ENCODE results near the gene AEBP1. TPM values are rescaled to one million over a fixed set of nuclear protein-coding genes. Genes with fewer than 3 reads are reported as not detected.

AEBP1 gene
- total RNA-seq, 1 experiment from 2014 or later = 49.3 TPM

DNA sequence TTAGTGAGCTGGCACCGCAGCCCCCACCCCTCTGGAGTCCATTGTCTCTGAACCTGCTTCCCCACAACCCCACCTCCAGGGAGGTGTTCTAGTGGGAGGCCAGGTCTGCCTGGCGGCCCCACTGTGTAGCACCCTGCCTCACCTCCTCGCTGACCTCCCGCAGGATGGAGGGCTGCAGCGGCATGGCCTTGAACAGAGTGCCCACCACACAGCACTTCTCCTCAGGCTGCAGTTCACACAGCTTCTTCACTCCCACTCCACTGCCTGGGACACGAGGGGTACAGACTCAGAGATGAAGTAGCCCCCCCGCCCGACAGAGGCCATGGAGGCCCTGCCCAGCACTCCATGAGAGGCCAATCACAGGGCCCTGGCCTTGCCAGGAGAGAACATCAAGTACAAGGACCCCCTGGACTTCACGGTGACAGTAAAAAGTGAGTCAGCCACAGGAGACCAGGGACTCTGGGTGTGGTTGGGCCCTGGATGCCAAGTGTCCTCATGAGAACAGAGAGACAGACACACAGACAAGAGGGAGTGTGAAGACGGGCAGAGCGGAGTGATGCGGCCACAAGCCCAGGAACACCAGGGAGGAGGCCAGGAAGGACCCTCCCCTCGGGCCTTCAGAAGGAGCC lies 13.8 kb downstream of the AEBP1 start:
- no peak overlapping the region for H3K23ac ChIP-seq (ENCODE audit: insufficient read length, low read depth, low read length)
- H3K18ac ChIP-seq (ENCODE audit: insufficient read length, low read depth, low read length) = no peak overlapping the region
- no peaks in the 10 kb centered on the region for H3K4me1 ChIP-seq (ENCODE audit: insufficient read depth, low read length)
- H3K9me3 Mint-ChIP-seq = no peaks in the 10 kb centered on the region
- TF ChIP-seq, protein P1, sequence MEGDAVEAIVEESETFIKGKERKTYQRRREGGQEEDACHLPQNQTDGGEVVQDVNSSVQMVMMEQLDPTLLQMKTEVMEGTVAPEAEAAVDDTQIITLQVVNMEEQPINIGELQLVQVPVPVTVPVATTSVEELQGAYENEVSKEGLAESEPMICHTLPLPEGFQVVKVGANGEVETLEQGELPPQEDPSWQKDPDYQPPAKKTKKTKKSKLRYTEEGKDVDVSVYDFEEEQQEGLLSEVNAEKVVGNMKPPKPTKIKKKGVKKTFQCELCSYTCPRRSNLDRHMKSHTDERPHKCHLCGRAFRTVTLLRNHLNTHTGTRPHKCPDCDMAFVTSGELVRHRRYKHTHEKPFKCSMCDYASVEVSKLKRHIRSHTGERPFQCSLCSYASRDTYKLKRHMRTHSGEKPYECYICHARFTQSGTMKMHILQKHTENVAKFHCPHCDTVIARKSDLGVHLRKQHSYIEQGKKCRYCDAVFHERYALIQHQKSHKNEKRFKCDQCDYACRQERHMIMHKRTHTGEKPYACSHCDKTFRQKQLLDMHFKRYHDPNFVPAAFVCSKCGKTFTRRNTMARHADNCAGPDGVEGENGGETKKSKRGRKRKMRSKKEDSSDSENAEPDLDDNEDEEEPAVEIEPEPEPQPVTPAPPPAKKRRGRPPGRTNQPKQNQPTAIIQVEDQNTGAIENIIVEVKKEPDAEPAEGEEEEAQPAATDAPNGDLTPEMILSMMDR (conservative IDR thresholded peaks at IDR 0.05) = no peak
- H3K79me1 ChIP-seq (ENCODE audit: insufficient read depth, low read depth, low read length, poor library complexity, severe bottlenecking) = peaks cover 2% of the 10 kb centered on the region
- no peaks in the 10 kb centered on the region for H3K27me3 ChIP-seq (ENCODE audit: insufficient read depth, low read length)
- no peak overlapping the region for H4K5ac ChIP-seq (ENCODE audit: insufficient read length, low read depth, low read length)
- H3K14ac ChIP-seq (ENCODE audit: insufficient read depth, low read length) = no peak overlapping the region
- no peak overlapping the region for H2BK15ac ChIP-seq (ENCODE audit: low read depth, low read length)
- WGBS (ENCODE audit: extremely low coverage, insufficient read length, low lambda C conversion rate) = no CpG with 5 or more reads among the region's 13 CpGs
- no peak overlapping the region for H3K27ac ChIP-seq (ENCODE audit: insufficient read length, low read depth, low read length)
- H3K36me3 Mint-ChIP-seq (ENCODE audit: insufficient read depth in 1 of 3, low read depth in 3 of 3) = peaks cover 43 to 93% (median 81%) of the 10 kb centered on the region in 3 experiments
- peaks cover 9 to 10% of the 10 kb centered on the region in 2 experiments for H3K4me1 Mint-ChIP-seq
- H2BK12ac ChIP-seq (ENCODE audit: insufficient read length, low read depth, low read length) = no peak overlapping the region
- H3K56ac ChIP-seq (ENCODE audit: insufficient read length, low read depth, low read length) = no peak overlapping the region
- no peaks in the 10 kb centered on the region for H4K20me1 ChIP-seq (ENCODE audit: control insufficient read depth, insufficient read depth, insufficient read length)
- peak overlapping the region in 1 of 3 experiments; percentile 64; a peak in 1 of 7 replicates for H3K27ac Mint-ChIP-seq
- no peak for DNase-seq
- no peaks in the 10 kb centered on the region; the same call in 1 of the 2 replicates for H3K27me3 Mint-ChIP-seq (ENCODE audit: low read depth)
- no peaks in the 10 kb centered on the region for H3K9me3 ChIP-seq (ENCODE audit: control insufficient read depth, low read depth, low read length)
- no peak overlapping the region for H3K9ac ChIP-seq (ENCODE audit: extremely low read depth, insufficient read length, low read length)
- H2AK5ac ChIP-seq (ENCODE audit: insufficient read length, low read length) = no peak overlapping the region
- no peak overlapping the region for H2AFZ ChIP-seq (ENCODE audit: low read length)
- H2BK5ac ChIP-seq (ENCODE audit: insufficient read length, low read length) = no peak overlapping the region
- H3T11ph ChIP-seq (ENCODE audit: low read length) = no peak overlapping the region
- no peak overlapping the region for H2BK20ac ChIP-seq (ENCODE audit: low read depth, low read length, poor library complexity, severe bottlenecking)
- no peak overlapping the region for H4K8ac ChIP-seq (replicated peaks; ENCODE audit: insufficient read length, low read depth, low read length)
- H3K4me3 Mint-ChIP-seq = no peak overlapping the region
- peaks cover 4% of the 10 kb centered on the region for H3K23me2 ChIP-seq (ENCODE audit: insufficient read length, low read depth, low read length, poor library complexity, severe bottlenecking)
- H4K91ac ChIP-seq (ENCODE audit: insufficient read length, low read depth, low read length) = no peak overlapping the region
- no peak overlapping the region for H3K4me2 ChIP-seq (ENCODE audit: insufficient read depth, insufficient read length, low read length)
- no peak overlapping the region for H3K4ac ChIP-seq (ENCODE audit: low read depth, low read length)
- no peaks in the 10 kb centered on the region; the same call in 1 of the 2 replicates for H3K79me2 ChIP-seq (ENCODE audit: insufficient read depth, low read length)
- no peak overlapping the region for H2BK120ac ChIP-seq (ENCODE audit: low read depth, low read length, poor library complexity, severe bottlenecking)
